ENCODE results near the gene MMADHC.
"Not testable (repeated sequence)": the region's sequence is repeated elsewhere in the genome, so short reads cannot be mapped to it uniquely, and the experiment has no call there.

MMADHC gene

GRCh38 chr2:149595056-149595963 lies 7.7 kb upstream of the MMADHC start:
- DNase-seq (ENCODE audit: low read depth in 2 of 2, low spot score in 1 of 2): no peak

- DNase-seq (ENCODE audit: low read depth in 2 of 2, low spot score in 1 of 2): no peak
These were observed 6.8 kb upstream of the MMADHC start for GRCh38 chr2:149594411-149594810.

- DNase-seq (ENCODE audit: low read depth in 2 of 2, low spot score in 1 of 2): no peak
These were observed 444 bp upstream of the MMADHC start for GRCh38 chr2:149587950-149588487.

GRCh38 chr2:149586898-149587219 lies 716 bp downstream of the MMADHC start:
- no peak for DNase-seq (ENCODE audit: low read depth in 2 of 2, low spot score in 1 of 2)

- no peak for DNase-seq (ENCODE audit: low read depth in 2 of 2, low spot score in 1 of 2)
These were observed 1.5 kb downstream of the MMADHC start for GRCh38 chr2:149586063-149586462.

- DNase-seq (ENCODE audit: low read depth in 2 of 2, low spot score in 1 of 2): no peak
These were observed 2.2 kb downstream of the MMADHC start for GRCh38 chr2:149585166-149585885.

GRCh38 chr2:149579972-149580882 lies 7.3 kb downstream of the MMADHC start:
- DNase-seq (ENCODE audit: low read depth in 2 of 2, low spot score in 1 of 2): no peak

- DNase-seq (ENCODE audit: low read depth in 2 of 2, low spot score in 1 of 2): no peak
These were observed 10.3 kb downstream of the MMADHC start for GRCh38 chr2:149577269-149577668.

- no peak for DNase-seq (ENCODE audit: low read depth in 2 of 2, low spot score in 1 of 2)
These were observed 11.8 kb downstream of the MMADHC start for GRCh38 chr2:149575752-149576151.

GRCh38 chr2:149575277-149575676 lies 12.3 kb downstream of the MMADHC start:
- DNase-seq (ENCODE audit: low read depth in 2 of 2, low spot score in 1 of 2): no peak

- no peak for DNase-seq (ENCODE audit: low read depth in 2 of 2, low spot score in 1 of 2)
These were observed 13.8 kb downstream of the MMADHC start for GRCh38 chr2:149573760-149574159.

- no peak for DNase-seq (ENCODE audit: low read depth in 2 of 2, low spot score in 1 of 2)
These were observed 15.2 kb downstream of the MMADHC start for GRCh38 chr2:149572102-149572953.

- no peak for DNase-seq (ENCODE audit: low read depth in 2 of 2, low spot score in 1 of 2)
These were observed 19.4 kb downstream of the MMADHC start for GRCh38 chr2:149568138-149568537.

GRCh38 chr2:149566652-149567051 lies 20.9 kb downstream of the MMADHC start:
- no peak for DNase-seq (ENCODE audit: low read depth in 2 of 2, low spot score in 1 of 2)

GRCh38 chr2:149565625-149566024 lies 21.9 kb downstream of the MMADHC start:
- not testable (repeated sequence) for DNase-seq (ENCODE audit: low read depth in 2 of 2, low spot score in 1 of 2)

GRCh38 chr2:149564983-149565382 lies 22.6 kb downstream of the MMADHC start:
- no peak for DNase-seq (ENCODE audit: low read depth in 2 of 2, low spot score in 1 of 2)

GRCh38 chr2:149564097-149564496 lies 23.5 kb downstream of the MMADHC start:
- DNase-seq (ENCODE audit: low read depth in 2 of 2, low spot score in 1 of 2): no peak

GRCh38 chr2:149562324-149562723 lies 25.3 kb downstream of the MMADHC start:
- DNase-seq (ENCODE audit: low read depth in 2 of 2, low spot score in 1 of 2): no peak

- no peak for DNase-seq (ENCODE audit: low read depth in 2 of 2, low spot score in 1 of 2)
These were observed 26.2 kb downstream of the MMADHC start for GRCh38 chr2:149561309-149561926.
